Fibroblast of lung (primary cell): Measurements from ENCODE around the gene POLR1D. TPM values are rescaled to one million over a fixed set of nuclear protein-coding genes. Genes with fewer than 3 reads are reported as not detected.
A peak's percentile ranks its signal among the peaks of the same experiment; 100 is the strongest.

Source experiments
- DNase-seq, 2 donors: peaks; one replicate each; pipeline versions ENCODE4 v3.0.0 to v3.0.0-alpha.2; 2010; ENCODE audit warnings: low read depth in 2 of 2
- H2AFZ ChIP-seq: 2 replicates; pipeline ENCODE4 v1.5.1; 2012; ENCODE audit warnings: low read length, control low read depth, inconsistent platforms
- H3K27ac ChIP-seq: 2 replicates; pipeline ENCODE4 v1.5.1; 2011; ENCODE audit warnings: low read length, control low read depth; ENCODE audit not compliant: insufficient read depth
- H3K27me3 ChIP-seq: 2 replicates; pipeline ENCODE4 v1.5.1; 2011; ENCODE audit warnings: mild to moderate bottlenecking, low read length; ENCODE audit not compliant: control insufficient read depth, insufficient read depth
- H3K36me3 ChIP-seq: 2 replicates; pipeline ENCODE4 v1.5.1; 2011; ENCODE audit warnings: low read length; ENCODE audit not compliant: control insufficient read depth, insufficient read depth
- H3K4me1 ChIP-seq: 2 replicates; pipeline ENCODE4 v1.5.1; 2011; ENCODE audit warnings: low read length; ENCODE audit not compliant: control insufficient read depth, insufficient read depth; ENCODE audit errors: extremely low read depth
- H3K4me2 ChIP-seq: 2 replicates; pipeline ENCODE4 v1.5.1; 2011; ENCODE audit warnings: low read length, control low read depth; ENCODE audit not compliant: insufficient read depth; ENCODE audit errors: extremely low read depth
- H3K4me3 ChIP-seq, 4 experiments: fragments of 200-600 bp in 1 of 4; sonication (generic) in 1 of 4; replicated peaks in 1 of 4; 2 replicates each; pipeline ENCODE4 v1.5.1; 2011 to 2016; ENCODE audit warnings: low read length in 4 of 4, low read depth in 3 of 4, mild to moderate bottlenecking in 3 of 4, control low read depth in 2 of 4, inconsistent platforms in 1 of 4, mixed read lengths in 1 of 4; ENCODE audit not compliant: insufficient read depth in 1 of 4; ENCODE audit errors: control extremely low read depth in 1 of 4
- H3K79me2 ChIP-seq: 2 replicates; pipeline ENCODE4 v1.5.1; 2012; ENCODE audit warnings: mild to moderate bottlenecking, low read length, inconsistent platforms; ENCODE audit not compliant: control insufficient read depth, insufficient read depth
- H3K9ac ChIP-seq: 2 replicates; pipeline ENCODE4 v1.5.1; 2011; ENCODE audit warnings: mild to moderate bottlenecking, low read length, control low read depth; ENCODE audit not compliant: insufficient read depth
- H3K9me3 ChIP-seq: 2 replicates; pipeline ENCODE4 v1.5.1; 2012; ENCODE audit warnings: low read depth, low read length; ENCODE audit not compliant: control insufficient read depth, insufficient read depth
- H4K20me1 ChIP-seq: 2 replicates; pipeline ENCODE4 v1.5.1; 2011; ENCODE audit warnings: low read length; ENCODE audit not compliant: control insufficient read depth, insufficient read depth; ENCODE audit errors: extremely low read depth
- EZH2 ChIP-seq: IDR thresholded peaks from 2 replicates; pipeline ENCODE4 v1.5.1; 2012; ENCODE audit warnings: low read length, control low read depth, mild to moderate bottlenecking; ENCODE audit errors: missing control alignments
- polyA plus RNA-seq, 2 donors: library from polyadenylated mRNA; depleted of rRNA in 1 of 2; stranded (reverse) in 1 of 2; unstranded in 1 of 2; fragments of >200 nt; gene quantifications; 2 replicates each; pipeline ENCODE4 v1.2.1, GENCODE V29; 2011 to 2012; ENCODE audit warnings: missing spikeins in 1 of 2
- total RNA-seq: library from RNA; depleted of rRNA; stranded (reverse); fragments of >200 nt; gene quantifications from 2 replicates; pipeline ENCODE4 v1.2.1, GENCODE V29; 2014
- TF ChIP-seq, protein P1 (sequence below), 2 donors: IDR thresholded peaks in 1 of 2; conservative IDR thresholded peaks in 1 of 2; 1 replicate in 1 of 2; 2 replicates in 1 of 2; pipeline ENCODE4 v1.5.1; 2011 to 2012; ENCODE audit warnings: low read length in 2 of 2, control low read depth in 1 of 2, inconsistent platforms in 1 of 2, low read depth in 1 of 2, mild to moderate bottlenecking in 1 of 2

The POLR1D gene
- total and polyA plus RNA-seq, 2 donors (not counting 1 experiment from before 2014, with no cell fraction given) = 84.6 to 96.0 TPM

DNA sequence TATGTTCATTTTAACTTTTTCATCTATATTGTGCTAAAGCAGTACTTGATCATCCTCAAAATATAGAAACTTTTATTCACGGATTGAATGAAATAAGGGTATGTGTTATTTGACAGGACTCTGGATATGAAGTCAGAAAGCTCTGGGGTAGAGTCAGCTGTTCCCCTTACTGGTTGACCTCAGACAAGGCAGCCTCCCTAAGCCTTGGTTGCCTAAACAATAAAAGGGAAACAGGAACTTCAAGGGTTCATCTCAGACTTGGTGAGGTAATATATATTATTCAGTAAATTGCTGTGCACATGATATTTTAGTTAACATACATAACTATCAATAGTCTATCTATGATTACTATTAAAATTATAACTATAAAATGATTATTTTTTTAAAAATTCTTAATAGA lies 13.6 kb downstream of the POLR1D start:
- Histone ChIP-seq H3K27ac (no peak overlapping the region), H3K36me3 (peaks cover 1% of the 10 kb centered on the region), H4K20me1 (no peaks in the 10 kb centered on the region), H2AFZ (no peak overlapping the region), H3K27me3 (no peaks in the 10 kb centered on the region), H3K79me2 (peaks cover 9% of the 10 kb centered on the region), H3K4me2 (no peak overlapping the region), H3K9ac (no peak overlapping the region), H3K4me1 (no peaks in the 10 kb centered on the region), H3K4me3 (no peak overlapping the region), H3K9me3 (no peaks in the 10 kb centered on the region)
- DNase-seq = no peak
- no peak for TF ChIP-seq EZH2
- TF ChIP-seq, protein P1, sequence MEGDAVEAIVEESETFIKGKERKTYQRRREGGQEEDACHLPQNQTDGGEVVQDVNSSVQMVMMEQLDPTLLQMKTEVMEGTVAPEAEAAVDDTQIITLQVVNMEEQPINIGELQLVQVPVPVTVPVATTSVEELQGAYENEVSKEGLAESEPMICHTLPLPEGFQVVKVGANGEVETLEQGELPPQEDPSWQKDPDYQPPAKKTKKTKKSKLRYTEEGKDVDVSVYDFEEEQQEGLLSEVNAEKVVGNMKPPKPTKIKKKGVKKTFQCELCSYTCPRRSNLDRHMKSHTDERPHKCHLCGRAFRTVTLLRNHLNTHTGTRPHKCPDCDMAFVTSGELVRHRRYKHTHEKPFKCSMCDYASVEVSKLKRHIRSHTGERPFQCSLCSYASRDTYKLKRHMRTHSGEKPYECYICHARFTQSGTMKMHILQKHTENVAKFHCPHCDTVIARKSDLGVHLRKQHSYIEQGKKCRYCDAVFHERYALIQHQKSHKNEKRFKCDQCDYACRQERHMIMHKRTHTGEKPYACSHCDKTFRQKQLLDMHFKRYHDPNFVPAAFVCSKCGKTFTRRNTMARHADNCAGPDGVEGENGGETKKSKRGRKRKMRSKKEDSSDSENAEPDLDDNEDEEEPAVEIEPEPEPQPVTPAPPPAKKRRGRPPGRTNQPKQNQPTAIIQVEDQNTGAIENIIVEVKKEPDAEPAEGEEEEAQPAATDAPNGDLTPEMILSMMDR (conservative IDR thresholded peaks at IDR 0.05 in 1 of 2, IDR thresholded peaks at IDR 0.05 in 1 of 2; ENCODE audit: low read depth in 1 of 2, low read length in 2 of 2) = no peak

DNA sequence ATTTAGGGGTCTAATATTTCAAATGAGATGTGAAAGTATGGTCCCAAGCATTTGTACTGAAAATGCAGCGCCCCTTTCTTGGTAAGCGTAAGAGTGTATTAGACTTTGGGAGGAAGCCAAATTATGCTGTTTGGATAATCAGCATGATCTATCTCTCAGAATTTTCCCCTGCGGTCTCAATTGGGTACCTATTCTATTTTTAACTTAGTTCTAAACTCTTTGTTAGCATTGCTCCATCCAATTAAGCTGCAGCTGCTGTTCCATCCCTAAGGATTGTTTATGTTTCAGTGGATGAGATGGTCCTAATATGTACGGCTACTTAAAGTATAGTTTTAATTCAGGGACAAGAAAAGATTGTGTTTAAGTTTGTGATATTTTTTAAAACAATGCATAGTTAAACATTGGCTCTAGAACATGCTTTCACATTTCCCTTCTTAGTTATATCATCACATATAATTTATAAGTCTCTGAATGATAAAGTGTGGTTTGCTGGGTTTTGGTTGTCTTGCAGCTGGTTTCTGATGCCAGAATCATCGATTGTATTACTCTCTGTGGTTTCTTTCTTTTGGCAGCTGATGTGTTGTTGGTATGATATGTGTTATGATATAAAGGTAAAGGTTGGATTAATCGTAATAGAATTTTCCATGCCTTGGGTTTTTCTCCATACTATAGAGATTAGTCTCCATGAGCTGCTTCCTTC lies 15.0 kb downstream of the POLR1D start:
- Histone ChIP-seq H3K79me2 (peaks cover 7% of the 10 kb centered on the region), H2AFZ (no peak overlapping the region), H3K27me3 (no peaks in the 10 kb centered on the region), H3K9ac (no peak overlapping the region), H3K4me3 (no peak overlapping the region), H3K36me3 (no peaks in the 10 kb centered on the region), H3K9me3 (no peaks in the 10 kb centered on the region), H3K4me2 (no peak overlapping the region), H3K27ac (no peak overlapping the region), H4K20me1 (no peaks in the 10 kb centered on the region), H3K4me1 (no peaks in the 10 kb centered on the region)
- TF ChIP-seq, protein P1 (conservative IDR thresholded peaks at IDR 0.05 in 1 of 2, IDR thresholded peaks at IDR 0.05 in 1 of 2; ENCODE audit: low read depth in 1 of 2, low read length in 2 of 2) = no peak
- no peak for TF ChIP-seq EZH2
- DNase-seq = peak; percentile 47 to 67

- no peak overlapping the region for H3K27ac ChIP-seq
- H3K4me3 ChIP-seq = no peak overlapping the region
- no peaks in the 10 kb centered on the region for H3K4me1 ChIP-seq
- H2AFZ ChIP-seq = no peak overlapping the region
- no peaks in the 10 kb centered on the region for H3K9me3 ChIP-seq
- no peak overlapping the region for H3K4me2 ChIP-seq
- no peak overlapping the region for H3K9ac ChIP-seq
- TF ChIP-seq, protein P1 (conservative IDR thresholded peaks at IDR 0.05 in 1 of 2, IDR thresholded peaks at IDR 0.05 in 1 of 2; ENCODE audit: low read depth in 1 of 2, low read length in 2 of 2) = no peak
- no peak for TF ChIP-seq EZH2
- H4K20me1 ChIP-seq = no peaks in the 10 kb centered on the region
- no peaks in the 10 kb centered on the region for H3K27me3 ChIP-seq
- H3K36me3 ChIP-seq = no peaks in the 10 kb centered on the region
- no peak for DNase-seq
- peaks cover 8% of the 10 kb centered on the region for H3K79me2 ChIP-seq
Observed at GRCh38 chr13:27637289-27637626, 15.6 kb downstream of the POLR1D start.
